Aorta (tissue), 5 donors: ENCODE results near the gene CDH15. TPM values are rescaled to one million over a fixed set of nuclear protein-coding genes. Genes with fewer than 3 reads are reported as not detected.

Experiments used
- ATAC-seq: fragments of 200-7000 bp; cut with Tn5 transposase; one replicate; pipeline ENCODE4 v1.9.1; 2022; ENCODE audit warnings: moderate library complexity; ENCODE audit not compliant: low FRiP score
- DNase-seq, 2 donors: peaks; one replicate each; pipeline ENCODE4 v3.0.0-alpha.2; 2020
- H3K27ac ChIP-seq, 2 donors: one replicate each; pipeline ENCODE4 v1.5.1; 2013; ENCODE audit warnings: low read length in 2 of 2, mild to moderate bottlenecking in 2 of 2, moderate library complexity in 2 of 2, control low read depth in 1 of 2, inconsistent platforms in 1 of 2, low read depth in 1 of 2
- H3K27me3 ChIP-seq, 2 donors: one replicate each; pipeline ENCODE4 v1.6.1; 2013; ENCODE audit warnings: control low read depth in 1 of 2, low read length in 1 of 2, mild to moderate bottlenecking in 1 of 2, moderate library complexity in 1 of 2; ENCODE audit not compliant: insufficient read depth in 2 of 2, control insufficient read depth in 1 of 2
- H3K36me3 ChIP-seq, 2 donors: one replicate each; pipeline ENCODE4 v1.6.1; 2013; ENCODE audit warnings: control low read depth in 1 of 2, low read length in 1 of 2, mild to moderate bottlenecking in 1 of 2; ENCODE audit not compliant: insufficient read depth in 2 of 2, control insufficient read depth in 1 of 2
- H3K4me1 ChIP-seq, 2 donors: one replicate each; pipeline ENCODE4 v1.6.1; 2013; ENCODE audit warnings: low read length in 2 of 2, control low read depth in 1 of 2, mild to moderate bottlenecking in 1 of 2, moderate library complexity in 1 of 2; ENCODE audit not compliant: insufficient read depth in 2 of 2, control insufficient read depth in 1 of 2
- H3K4me3 ChIP-seq, 2 donors: one replicate each; pipeline ENCODE4 v1.5.1; 2013; ENCODE audit warnings: low read length in 2 of 2, control low read depth in 1 of 2, mild to moderate bottlenecking in 1 of 2
- H3K9me3 ChIP-seq: one replicate; pipeline ENCODE4 v1.6.1; 2013; ENCODE audit warnings: mild to moderate bottlenecking, low read length; ENCODE audit not compliant: control insufficient read depth
- WGBS, 2 donors: extraction: QIAGEN DNeasy Blood & Tissue Kit; methylation state at CpG; one replicate each; pipeline ENCODE4 v1.1.7; 2013; 5-methylcytosine and 5-hydroxymethylcytosine counted together
- intact Hi-C, 2 donors: fragments of 100-400 bp; cut with DNase I; formaldehyde crosslinking; loops; one replicate each; pipeline versions ENCODE4 v1.14.2 to v1.15.0; 2022
- polyA plus RNA-seq, 2 donors: library from polyadenylated mRNA; stranded (reverse); fragments of 200-250 nt; gene quantifications; one replicate each; pipeline ENCODE4 v1.2.3, GENCODE V29; 2013
- total RNA-seq, 2 donors: library from RNA; stranded (reverse); fragmentation: NEBNext Ultra II Directional; extraction: Animal tissue kit (Norgen Biotek cat#: 25700); gene quantifications; one replicate each; pipeline ENCODE4 v1.2.1, GENCODE V29; 2021
- donor health status: healthy with polysubstance abuse.
- donor health status: Bipolar disorder and iron deficiency.
- donor health status: DM: no; HTN: no; CAD: no.
- donor health status: DM: no; HTN: no; CAD: no.
- donor health status: DM: yes; HTN: yes; CAD: no.

The CDH15 gene
- total and polyA plus RNA-seq, 4 donors: 0.08 to 0.21 TPM; not detected in 2

DNA sequence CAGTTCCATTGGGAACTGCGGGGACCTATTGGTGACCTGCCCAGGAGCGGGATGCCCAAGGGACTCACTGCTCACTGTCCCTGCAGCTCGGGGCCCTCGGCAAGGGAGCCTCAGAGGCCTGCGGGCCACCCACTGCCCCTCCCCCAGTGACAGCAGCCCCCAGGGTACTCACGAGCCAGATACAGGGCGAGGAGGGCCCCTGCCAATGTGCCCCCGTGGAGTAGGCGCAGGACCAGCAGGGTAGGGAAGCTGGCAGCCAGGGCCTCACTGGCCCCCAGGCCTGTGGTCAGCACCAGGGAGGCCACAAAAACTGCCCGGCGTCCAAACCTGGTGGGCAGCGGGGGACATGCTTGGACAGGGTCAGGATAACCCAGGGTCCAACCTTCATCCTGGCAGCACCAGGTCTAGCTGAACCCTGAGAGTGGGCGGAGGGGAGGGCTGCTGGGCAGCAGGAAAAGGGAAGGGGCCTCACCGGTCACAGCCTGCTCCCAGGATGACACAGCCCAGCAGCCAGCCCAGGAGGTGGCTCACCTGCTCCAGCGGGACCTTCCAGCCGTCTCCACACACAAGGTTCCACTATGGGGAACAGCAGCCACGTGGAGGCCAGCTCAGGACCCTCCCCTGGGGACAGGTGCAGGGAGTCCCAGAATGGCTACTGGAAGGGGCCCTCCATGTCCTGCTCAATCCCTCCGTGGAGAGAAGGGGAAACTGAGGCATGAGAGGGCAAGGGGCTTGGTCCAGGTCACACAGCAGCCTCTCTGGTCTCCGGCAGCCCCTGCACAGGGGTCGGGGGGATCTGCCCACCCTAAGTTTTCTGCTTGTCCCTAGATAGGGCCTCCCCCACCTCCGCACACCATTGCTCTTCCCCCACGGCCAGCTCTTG lies 27.9 kb downstream of the CDH15 start:
- Histone ChIP-seq H3K4me3 (no peak overlapping the region), H3K36me3 (no peaks in the 10 kb centered on the region), H3K9me3 (no peaks in the 10 kb centered on the region), H3K27ac (no peak overlapping the region), H3K4me1 (no peaks in the 10 kb centered on the region), H3K27me3 (no peaks in the 10 kb centered on the region)
- intact Hi-C loops: no loop called here
- ATAC-seq (no peak), DNase-seq (peak; percentile 37 to 75)
- 72 to 76% methylated on average over 22 of the region's 22 CpGs for WGBS, 2 donors

DNA sequence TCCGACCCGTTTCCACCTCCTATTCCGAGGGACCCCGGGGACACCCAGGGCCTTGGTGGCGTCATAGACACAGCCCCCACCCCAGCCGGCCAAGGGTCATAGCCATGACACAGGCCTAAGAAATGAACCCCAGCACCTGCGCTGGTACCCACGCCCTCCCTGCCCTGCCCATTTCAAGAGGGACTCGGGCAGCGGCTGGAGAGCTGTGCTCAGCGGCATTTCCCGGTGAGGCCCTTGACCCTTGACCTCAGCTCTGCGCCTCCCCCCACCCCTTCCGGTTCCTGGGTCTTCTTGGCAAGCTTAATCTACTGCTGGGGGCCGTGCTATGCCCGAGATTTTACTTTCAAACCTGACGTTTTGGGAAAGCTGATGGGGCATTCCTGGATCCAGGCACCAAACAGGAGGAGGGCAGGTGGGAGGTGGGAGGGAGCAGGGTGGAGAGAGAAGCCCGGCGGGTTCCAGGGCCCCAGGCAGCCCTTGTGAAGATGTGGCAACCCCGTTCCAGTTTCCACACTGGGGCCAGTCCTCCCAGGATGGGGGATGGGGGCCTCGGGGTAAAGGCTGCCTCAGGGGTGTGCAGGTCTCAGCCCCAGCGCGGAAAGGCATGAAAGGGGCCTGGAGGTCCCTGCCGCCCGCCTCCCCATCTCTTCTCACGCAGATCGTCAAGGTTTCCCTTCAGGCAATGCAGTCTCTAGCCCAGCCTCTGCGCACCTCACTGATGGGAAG lies 28.7 kb downstream of the CDH15 start, which contains the start of gene SLC22A31:
SLC22A31 (minus strand) TSS at position 414 of the 726 bp plus-strand sequence; CDS start at position 378, 36 bp downstream.
- intact Hi-C loops: no loop called here
- H3K27me3 ChIP-seq: no peaks in the 10 kb centered on the region
- no peaks in the 10 kb centered on the region for H3K4me1 ChIP-seq
- 15 to 16% methylated on average over 27 to 28 of the region's 28 CpGs for WGBS, 2 donors
- no peaks in the 10 kb centered on the region for H3K36me3 ChIP-seq
- DNase-seq (peak; percentile 44 to 73), ATAC-seq (no peak)
- H3K27ac ChIP-seq: no peak within 1 kb of the TSS
- H3K9me3 ChIP-seq: no peaks in the 10 kb centered on the region
- H3K4me3 ChIP-seq: no peak within 1 kb of the TSS

DNA sequence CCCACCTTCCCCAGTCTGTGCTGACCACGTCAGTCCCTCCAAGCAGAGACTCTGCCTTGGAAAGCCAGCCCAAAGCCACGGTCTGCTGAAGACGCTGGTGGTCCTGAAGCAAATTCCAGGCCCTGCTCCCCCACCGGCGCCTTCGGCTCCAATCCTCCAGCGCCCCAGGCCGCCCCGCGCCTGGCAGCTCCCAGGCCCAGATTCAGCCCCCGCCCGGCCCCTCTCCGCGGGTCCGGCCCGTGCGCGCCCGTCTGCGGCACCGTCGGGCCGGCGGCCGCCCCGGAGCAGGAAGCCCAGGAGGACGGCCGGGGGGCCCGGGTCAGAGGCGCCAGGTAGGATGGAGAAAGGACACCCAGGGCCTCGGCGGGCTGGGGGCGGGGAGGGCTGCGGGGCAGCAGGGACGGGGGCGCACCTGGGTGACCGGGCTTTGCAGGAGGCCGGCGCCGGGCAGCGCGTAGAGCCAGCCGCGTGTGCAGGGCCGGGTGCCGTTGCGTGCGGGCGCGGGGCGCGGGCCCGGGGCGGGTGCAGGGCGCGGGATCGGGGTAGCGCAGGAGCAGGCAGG lies 29.4 kb downstream of the CDH15 start:
- WGBS, 2 donors: 2 to 3% methylated on average over 44 to 58 of the region's 58 CpGs
- no peak overlapping the region for H3K4me3 ChIP-seq
- ATAC-seq (no peak), DNase-seq (peak in 1 of 2 donors; percentile 38)
- H3K36me3 ChIP-seq: no peaks in the 10 kb centered on the region
- H3K4me1 ChIP-seq: no peaks in the 10 kb centered on the region
- no peaks in the 10 kb centered on the region for H3K27me3 ChIP-seq
- H3K9me3 ChIP-seq: no peaks in the 10 kb centered on the region
- intact Hi-C loops: no loop called here
- no peak overlapping the region for H3K27ac ChIP-seq

DNA sequence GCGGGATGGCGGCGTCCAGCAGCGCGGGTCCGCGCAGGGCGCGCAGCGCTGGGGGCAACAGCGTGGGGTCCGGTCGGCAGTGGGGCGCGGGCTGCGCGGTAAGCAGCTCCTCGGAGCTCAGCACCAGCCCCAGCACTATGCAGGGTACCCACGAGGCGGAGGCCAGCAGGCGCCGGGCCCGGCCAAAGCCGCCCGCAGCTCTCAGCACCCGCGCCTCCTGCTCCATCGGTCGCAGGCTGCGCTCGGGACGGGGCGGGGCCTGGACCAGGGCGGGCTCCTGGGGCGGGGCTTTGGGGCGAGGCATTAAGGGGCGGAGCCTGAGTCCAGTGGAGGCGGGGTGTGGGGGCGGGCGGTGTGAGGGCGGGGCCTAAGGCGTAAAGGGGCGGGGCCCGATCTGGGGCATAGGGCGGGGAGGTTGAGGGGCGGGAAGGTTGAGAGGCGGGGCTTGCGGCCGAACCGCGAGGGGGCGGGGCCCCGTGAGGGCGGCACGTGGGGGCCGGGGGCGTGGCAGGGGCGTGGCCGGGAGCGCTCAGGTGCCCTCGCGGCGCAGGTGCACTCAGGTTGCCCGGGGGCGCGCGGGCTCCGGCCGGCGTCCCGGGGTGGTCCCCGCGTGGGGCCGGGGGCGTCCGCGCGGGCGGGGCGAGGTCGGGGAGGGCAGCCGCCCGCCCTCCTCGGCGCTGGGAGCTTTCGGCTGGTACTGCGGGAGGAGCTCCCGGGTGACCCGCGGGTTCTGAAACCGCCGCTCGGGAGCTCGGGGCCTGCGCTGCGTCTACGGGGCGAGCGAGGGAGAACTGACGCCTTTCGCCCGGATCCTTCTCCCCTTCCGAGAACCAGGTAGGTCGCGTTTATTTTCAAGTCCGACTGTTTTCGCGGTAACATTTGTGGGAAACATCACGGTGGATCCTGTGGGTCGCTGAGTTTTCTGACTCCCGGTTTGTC lies 30.2 kb downstream of the CDH15 start:
- no peaks in the 10 kb centered on the region for H3K27me3 ChIP-seq
- ATAC-seq (peak; percentile 84), DNase-seq (peak; percentile 77 to 90)
- H3K4me1 ChIP-seq: no peaks in the 10 kb centered on the region
- 1 to 2% methylated on average over 42 to 111 of the region's 111 CpGs for whole genome bisulfite sequencing, 2 donors
- H3K9me3 ChIP-seq: no peaks in the 10 kb centered on the region
- H3K36me3 ChIP-seq: no peaks in the 10 kb centered on the region
- intact Hi-C loops: no loop called here
- H3K4me3 ChIP-seq: no peak overlapping the region
- H3K27ac ChIP-seq: no peak overlapping the region

DNA sequence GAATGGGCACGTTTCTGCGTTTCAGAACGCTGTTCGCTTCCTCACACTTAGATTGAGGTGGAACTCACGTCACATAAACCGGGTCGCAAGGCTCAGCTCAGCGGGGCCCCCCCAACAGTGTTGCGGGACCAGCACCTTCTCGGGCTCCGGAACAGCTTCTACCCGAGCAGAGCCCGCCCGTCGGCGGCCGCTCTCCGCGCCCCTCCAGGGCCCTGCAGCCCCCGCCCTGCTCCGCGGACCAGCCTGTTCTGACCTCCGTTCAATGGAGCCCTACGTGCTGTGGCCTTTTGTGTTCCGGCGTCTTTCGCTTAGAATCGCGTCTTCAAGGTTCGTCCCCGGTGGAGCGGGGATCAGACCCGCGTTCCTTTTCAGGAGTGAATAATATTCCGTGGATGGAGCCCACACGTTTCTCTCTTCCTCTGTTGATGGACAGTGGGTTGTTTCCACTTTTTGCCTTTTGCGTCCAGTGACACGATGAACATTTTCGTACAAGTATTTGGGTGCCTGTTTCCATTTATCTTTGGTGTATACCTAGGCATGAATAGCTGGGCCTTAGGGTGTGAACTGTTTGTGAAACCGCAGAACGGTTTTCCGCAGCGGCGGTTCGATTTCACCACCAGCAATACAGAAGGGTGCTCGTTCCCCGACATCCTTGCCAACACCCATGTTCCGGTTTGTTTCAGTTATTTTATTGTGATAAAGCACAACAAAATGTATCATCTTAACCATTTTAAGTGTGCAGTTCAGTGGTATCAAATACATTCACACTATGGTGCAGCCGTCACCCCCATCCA lies 31.1 kb downstream of the CDH15 start:
- Histone ChIP-seq H3K36me3 (no peaks in the 10 kb centered on the region), H3K4me1 (no peaks in the 10 kb centered on the region), H3K4me3 (no peak overlapping the region), H3K9me3 (no peaks in the 10 kb centered on the region), H3K27ac (no peak overlapping the region), H3K27me3 (no peaks in the 10 kb centered on the region)
- ATAC-seq (no peak), DNase-seq (no peak)
- 39 to 45% methylated on average over 46 to 49 of the region's 49 CpGs for WGBS, 2 donors
- intact Hi-C loops: no loop called here

DNA sequence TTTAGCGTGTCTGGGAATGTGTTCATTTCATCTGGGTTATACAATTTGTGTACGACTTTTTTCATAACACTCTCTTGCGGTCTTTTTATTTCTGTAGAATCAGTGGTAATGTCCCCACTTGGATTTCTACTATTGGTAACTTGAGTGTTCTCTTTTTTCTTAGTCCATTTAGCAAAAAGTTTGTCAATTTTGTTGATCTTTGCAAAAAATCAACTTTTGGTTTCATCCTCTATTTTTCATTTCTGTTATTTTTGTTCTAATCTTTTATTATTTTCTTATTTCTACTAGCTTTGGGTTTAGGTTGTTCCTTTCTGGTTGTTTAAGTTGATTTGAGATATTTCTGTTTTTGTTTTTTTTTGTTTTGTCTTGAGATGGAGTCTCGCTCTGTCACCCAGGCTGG lies 36.4 kb downstream of the CDH15 start:
- Histone ChIP-seq H3K27ac (no peak overlapping the region), H3K4me3 (no peak overlapping the region), H3K4me1 (no peaks in the 10 kb centered on the region), H3K27me3 (no peaks in the 10 kb centered on the region), H3K36me3 (no peaks in the 10 kb centered on the region), H3K9me3 (no peaks in the 10 kb centered on the region)
- intact Hi-C loops: no loop called here
- no peak for ATAC-seq
- DNase-seq: no peak
- 84 to 92% methylated on average over 4 of the region's 4 CpGs for WGBS, 2 donors

DNA sequence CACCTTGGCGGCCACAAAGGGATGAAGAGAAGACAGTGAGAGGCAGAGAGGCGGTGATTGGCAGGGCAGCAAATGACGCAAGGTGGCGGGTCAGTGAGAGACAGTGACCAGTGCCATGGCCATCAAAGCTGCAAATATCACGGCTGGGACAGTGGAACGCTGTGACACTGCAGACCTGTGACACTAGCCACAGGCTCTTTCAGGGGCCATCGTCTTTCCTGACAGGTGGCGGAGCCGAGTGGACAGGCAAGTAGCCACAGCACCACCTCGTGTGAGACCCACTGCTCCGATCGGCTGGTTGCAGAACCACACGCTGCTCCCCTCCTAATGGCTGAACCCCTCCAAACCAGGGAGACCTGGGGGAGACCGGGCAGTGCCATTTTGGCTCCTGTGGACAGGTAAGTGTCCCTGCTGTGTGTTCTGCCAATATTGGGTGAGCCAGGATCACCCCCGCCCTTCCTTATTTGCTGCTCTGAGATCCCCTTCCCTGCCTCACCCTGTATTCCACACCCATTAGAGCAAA lies 38.0 kb downstream of the CDH15 start:
- Histone ChIP-seq H3K36me3 (no peaks in the 10 kb centered on the region), H3K27ac (no peak overlapping the region), H3K4me3 (no peak overlapping the region), H3K27me3 (no peaks in the 10 kb centered on the region), H3K9me3 (no peaks in the 10 kb centered on the region), H3K4me1 (no peaks in the 10 kb centered on the region)
- intact Hi-C loops: loop anchor here (10.0 kb wide), 3 partner anchors 115 to 475 kb away; partner anchors contain the start of gene ACSF3 (in 1 of the 2)
- no peak for ATAC-seq
- WGBS, 2 donors: 62 to 66% methylated on average over 15 of the region's 15 CpGs
- no peak for DNase-seq
